Subcutaneous adipose tissue (tissue), 4 donors: ENCODE measurements around the gene CPSF4. TPM values are rescaled to one million over a fixed set of nuclear protein-coding genes. Genes with fewer than 3 reads are reported as not detected.

Experiments
- CTCF ChIP-seq: fragments of 450-650 bp; IDR thresholded peaks from one replicate; pipeline ENCODE4 v1.5.1; 2016; ENCODE audit warnings: low read depth, mild to moderate bottlenecking, control low read depth, antibody characterized with exemption, moderate library complexity
- total RNA-seq, 4 donors: library from RNA; depleted of rRNA; stranded (reverse); fragments of >200 nt; gene quantifications; one replicate each; pipeline ENCODE4 v1.1.0, GENCODE V29; 2016

Gene CPSF4
- total RNA-seq, 4 donors from 2014 or later: 23.2 to 60.7 (median 26.6) TPM

- TF ChIP-seq CTCF: no peak
Observed at GRCh38 chr7:99409806-99410205, 28.9 kb upstream of the CPSF4 start.

- TF ChIP-seq CTCF: no peak
Observed at GRCh38 chr7:99410635-99411034, 28.1 kb upstream of the CPSF4 start.

- no peak for TF ChIP-seq CTCF
Observed at GRCh38 chr7:99418260-99418659, 20.5 kb upstream of the CPSF4 start.

- no peak for TF ChIP-seq CTCF
Observed at GRCh38 chr7:99419323-99420021, 19.3 kb upstream of the CPSF4 start.

- TF ChIP-seq CTCF: no peak
Observed at GRCh38 chr7:99420213-99420612, 18.5 kb upstream of the CPSF4 start.

- TF ChIP-seq CTCF: no peak
Observed at GRCh38 chr7:99420986-99421385, 17.8 kb upstream of the CPSF4 start.

GRCh38 chr7:99422186-99422585, 16.6 kb upstream of the CPSF4 start:
- no peak for TF ChIP-seq CTCF
